Measurements from ENCODE around the gene KIAA1958. TPM values are rescaled to one million over a fixed set of nuclear protein-coding genes. Genes with fewer than 3 reads are reported as not detected.

The KIAA1958 gene
- polyA plus RNA-seq, 4 donors: 10.9 to 17.6 (median 13.8) TPM

DNA sequence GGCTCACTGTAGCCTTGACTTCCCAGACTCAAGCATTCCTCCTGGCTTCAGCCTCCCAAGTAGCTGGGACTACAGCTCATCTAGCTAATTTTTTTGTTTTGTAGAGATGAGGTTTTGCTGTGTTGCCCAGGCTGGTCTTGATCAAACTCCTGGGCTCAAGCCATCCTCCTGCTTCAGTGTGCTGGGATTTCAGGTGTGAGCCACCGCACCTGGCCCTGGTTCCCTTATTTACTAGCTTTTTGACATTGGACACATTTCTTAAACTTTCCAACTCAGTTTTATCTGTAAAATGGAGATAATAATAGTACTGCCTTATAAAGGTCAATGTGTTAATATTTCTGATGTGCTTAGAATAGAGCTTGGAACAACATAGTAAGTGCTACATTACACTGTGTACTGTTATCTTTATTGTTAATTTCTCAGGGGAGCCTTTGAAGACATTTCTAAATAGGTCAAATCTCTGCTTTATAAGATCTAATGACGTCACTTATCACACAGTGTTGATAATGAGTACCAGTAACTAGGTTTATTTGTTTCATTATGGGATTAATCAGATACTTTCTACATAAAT is 66.7 kb downstream of the KIAA1958 start:
- DNase-seq (ENCODE audit: low read depth in 4 of 4, low spot score in 2 of 4): no peak

DNA sequence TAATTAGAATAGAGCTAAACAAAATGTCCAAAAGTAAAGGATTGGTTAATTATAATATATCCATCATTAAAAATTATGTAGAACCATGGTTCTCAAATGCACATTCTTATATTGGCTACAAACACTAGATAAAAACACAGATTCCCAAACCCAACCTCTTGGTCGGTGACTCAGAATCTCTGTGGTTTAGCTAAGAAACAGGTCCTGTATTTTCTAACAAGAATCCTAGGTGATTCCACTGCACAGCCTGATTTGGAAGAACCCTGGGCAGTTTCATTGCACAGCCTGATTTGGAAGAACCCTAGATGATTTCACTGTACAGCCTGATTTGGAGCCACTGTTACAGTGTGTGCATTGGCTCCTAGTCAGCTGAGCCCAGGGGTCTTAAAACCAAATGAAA is 67.9 kb downstream of the KIAA1958 start:
- DNase-seq (ENCODE audit: low read depth in 4 of 4, low spot score in 2 of 4): no peak

DNA sequence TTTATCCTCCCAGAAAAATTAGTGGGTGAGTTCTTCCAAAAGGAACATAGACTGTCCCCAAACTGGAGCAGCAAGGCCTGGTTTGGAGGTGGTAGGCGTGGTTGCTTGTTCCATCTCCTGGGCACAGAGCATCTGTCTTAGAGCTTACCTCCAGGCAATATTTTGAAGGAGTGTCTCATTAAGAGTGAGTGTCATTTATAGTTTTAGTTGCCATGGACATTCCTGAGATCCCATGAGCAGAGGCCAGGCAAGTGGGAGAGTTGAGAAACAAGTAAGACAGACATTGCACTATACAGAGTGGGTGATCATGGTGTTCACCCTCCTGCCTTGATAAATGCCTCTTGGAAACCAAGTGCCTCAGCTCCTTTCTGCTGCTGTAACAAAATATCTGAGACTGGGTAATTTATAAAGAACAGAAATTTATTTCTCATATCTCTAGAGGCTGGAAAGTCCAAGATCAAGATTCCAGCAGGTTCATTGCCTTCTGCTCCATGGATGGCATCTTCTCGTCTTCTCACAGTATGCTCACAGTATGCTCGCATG is 68.5 kb downstream of the KIAA1958 start:
- DNase-seq (ENCODE audit: low read depth in 4 of 4, low spot score in 2 of 4): no peak

DNA sequence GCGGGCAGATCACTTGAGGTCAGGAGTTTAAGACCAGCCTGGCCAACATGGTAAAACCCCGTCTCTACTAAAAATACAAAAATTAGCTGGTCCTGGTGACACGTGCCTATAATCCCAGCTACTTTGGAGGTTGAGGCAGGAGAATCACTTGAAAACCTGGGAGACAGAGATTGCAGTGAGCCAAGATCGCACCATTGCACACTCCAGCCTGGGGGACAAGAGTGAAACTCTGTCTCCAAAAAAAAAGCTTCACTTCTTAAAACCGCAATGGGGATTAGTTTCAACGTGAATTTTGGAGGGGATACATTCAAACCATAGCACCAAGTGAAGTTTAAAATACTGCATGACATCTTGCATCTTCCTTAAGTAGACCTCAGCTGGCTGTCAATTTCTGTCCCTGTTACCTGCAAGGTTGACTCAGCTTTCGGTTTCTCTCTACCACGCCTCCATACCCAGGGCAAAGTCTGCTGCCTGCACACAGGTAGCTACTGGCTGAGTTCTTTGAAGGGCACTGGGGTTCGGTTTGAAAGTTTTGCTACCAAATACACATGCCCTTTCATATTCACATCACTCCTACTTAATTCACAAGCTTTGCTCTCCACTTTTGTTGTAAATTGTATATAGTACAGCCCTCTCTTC is 69.3 kb downstream of the KIAA1958 start:
- DNase-seq (ENCODE audit: low read depth in 4 of 4, low spot score in 2 of 4): no peak

DNA sequence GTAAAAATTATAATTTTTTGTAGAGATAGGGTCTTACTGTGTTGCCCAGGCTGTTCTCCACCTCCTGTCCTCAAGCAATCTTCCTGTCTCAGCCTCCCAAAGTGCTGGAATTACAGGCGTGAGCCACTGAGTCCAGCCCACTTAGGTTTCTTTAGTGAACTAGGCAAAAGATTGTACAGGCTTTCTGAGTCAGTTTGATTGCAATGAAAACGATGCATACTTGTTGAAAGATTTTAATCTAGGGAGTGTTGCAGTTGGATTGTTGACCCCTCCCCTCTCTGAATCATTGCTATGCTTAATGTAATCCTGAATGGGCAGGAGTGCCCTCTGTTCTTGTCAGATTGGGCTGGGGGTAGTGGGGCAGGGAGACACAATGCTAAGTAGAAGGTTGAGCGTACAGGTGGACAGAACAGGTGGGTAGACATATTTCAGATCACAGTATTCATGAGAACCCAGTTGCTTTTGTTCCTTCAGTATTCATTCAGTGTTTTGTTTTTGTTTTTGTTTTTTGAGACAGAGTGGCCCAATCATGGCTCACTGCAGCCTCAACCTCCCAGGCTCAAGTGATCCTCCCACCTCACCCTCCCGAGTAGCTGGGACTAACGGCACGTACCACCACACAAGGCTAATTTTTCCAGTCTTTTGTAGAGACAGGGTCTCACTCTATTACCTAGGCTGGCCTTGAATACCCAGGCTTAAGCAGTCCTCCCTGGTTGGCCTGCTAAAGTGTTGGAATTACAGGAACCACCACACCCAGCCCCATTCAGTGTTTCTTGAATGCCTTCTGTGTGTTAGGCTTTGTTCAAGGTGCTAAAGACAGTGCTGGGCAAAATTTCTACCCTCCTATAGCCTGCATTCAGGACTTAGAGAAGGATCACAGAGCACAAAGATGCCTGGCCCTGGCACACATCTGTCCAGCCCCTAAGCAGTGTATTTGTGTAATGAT is 70.1 kb downstream of the KIAA1958 start:
- no peak for DNase-seq (ENCODE audit: low read depth in 4 of 4, low spot score in 2 of 4)

DNA sequence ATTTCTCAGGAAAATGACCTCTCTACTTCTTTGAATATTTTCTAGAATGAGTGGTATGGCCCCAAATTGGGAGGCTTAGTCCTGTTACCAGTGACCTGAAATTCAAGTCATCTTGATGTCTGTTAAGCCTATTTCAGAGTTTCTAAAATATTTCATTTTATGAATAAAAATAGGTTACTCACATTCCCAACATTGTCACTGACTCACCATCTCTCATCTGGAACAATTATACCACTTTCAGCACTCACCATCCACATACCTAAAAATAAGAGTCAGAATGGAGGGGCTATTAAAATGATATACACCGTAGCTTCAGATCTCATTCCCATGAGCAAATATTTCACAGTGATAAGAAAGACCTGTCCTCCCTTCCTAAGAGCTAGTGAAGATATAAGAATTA is 71.8 kb downstream of the KIAA1958 start:
- no peak for DNase-seq (ENCODE audit: low read depth in 4 of 4, low spot score in 2 of 4)

DNA sequence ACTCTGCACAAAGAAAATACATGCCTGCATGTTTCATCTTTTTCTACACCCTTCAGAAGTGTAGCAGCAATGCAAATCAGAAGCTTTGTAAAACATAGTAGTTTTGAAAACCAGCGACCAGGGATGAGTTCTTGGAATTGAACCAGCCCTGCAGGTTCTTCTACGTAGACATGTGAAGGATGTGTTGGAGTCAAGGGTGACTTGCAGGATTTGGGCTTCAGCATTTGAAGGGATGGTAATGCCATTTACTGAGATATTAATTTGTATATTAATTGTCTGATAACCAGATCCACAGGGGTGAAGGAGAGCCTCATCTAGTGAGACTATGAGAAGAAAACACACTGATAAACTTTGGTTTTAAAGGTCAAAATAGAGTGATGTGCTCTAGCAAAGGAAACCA is 72.4 kb downstream of the KIAA1958 start:
- no peak for DNase-seq (ENCODE audit: low read depth in 4 of 4, low spot score in 2 of 4)

DNA sequence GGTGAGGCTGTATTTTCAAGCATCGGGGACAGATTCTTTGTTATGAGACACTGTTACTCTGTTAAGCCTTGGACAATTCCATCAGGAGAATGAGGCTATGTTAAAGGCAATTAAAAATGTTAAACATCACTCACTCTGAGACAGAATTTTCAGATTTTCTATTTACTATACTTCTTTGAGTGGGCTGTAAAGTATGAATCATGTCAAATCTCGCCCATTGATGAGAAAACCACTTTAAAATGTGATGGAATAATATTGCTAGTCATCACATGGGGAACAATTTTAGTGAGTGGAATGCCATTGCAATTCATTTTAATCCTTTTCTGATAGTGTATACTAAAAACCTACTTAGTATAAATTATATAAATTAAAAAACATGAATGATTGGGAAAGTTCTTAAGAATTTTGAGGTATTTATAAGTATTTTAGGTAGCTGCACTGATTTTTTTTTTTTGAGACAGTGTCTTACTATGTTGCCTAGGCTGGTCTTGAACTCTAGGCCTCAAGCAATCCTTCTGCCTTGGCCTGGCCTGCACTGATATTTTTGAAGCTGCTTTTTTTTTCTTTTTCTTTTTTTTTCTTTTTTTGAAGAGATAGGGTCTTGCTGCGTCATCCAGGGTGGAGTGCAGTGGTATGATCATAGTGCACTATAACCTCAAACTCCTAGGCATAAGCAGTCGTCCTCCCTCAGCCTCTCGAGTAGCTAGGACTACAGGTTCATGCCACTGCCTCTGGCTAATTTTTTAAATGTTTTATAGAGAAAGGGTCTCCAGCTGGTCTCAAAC is 73.2 kb downstream of the KIAA1958 start:
- DNase-seq (ENCODE audit: low read depth in 4 of 4, low spot score in 2 of 4): no peak

DNA sequence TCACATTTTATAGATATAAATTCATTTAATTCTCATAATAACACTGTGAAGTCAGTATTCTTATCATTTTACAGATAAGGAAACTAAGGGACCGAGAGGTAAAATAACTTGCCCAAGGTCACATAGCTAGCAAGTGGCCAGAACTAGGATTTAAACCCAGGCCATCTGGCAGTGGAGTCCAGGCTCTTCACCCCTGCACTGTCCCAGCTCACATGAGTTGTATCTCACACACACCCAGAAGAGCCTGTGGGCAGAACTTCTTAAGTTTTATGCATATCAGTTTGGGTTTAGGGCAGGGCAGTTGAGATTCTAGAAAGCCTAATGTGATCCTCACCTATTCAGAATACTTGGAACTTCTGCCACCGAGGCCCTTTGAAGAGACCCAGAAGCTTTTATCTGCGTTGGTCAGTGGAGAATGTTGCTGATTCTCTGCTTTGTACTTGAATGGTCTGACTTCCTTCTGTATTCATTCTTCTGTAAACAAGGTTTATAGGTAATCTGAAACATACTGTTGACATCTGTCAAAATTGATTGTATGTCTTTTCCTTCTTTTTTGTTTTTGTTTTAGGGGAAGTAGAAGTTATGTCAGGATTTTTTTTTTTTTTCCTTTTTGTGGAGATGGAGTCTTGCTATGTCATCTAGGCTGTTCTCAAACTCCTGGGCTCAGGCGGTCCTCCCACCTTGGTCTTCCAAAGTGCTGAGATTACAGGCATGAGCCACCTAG is 75.8 kb downstream of the KIAA1958 start:
- no peak for DNase-seq (ENCODE audit: low read depth in 4 of 4, low spot score in 2 of 4)

DNA sequence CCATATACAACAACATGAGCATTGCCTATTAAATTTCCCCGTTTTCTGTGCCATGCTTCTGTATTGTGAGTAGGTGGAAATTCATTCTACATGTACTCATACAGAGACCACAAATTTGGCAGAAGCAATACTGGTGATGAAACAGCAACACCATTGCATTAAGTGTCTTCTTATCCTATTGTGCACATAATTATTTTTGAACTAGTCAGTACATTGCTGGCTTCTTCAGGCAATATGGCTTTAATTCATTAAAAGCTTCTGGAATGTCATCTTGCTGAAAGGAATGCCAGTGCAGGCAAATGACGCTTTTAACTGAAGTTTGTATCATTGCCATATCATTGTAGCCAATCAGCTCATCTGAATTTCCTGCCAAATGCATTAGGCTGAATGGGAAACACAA is 82.6 kb downstream of the KIAA1958 start:
- DNase-seq (ENCODE audit: low read depth in 4 of 4, low spot score in 2 of 4): no peak

DNA sequence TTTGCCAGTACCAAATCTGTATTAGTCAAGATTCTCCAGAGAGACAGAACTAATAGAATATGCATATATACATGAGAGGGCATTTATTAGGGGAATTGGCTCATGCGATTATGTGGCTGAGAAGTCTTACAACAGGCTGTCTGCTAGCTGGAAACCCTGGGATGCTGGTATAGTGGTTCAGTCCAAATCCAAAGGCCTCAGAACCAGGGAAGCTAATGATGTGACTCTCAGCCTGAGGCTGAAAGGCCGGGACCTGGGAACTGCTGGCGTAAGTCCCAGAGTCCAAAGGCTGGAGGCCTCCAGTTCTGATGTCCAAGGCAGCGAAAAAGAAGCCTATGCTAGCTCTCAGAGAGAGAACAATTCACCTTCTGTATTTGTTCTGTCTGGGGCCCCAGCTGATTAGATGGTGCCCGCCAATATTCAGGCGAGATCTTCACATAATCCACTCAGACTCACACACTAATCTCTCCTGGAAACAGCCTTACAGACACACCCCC is 84.1 kb downstream of the KIAA1958 start:
- DNase-seq (ENCODE audit: low read depth in 4 of 4, low spot score in 2 of 4): no peak

DNA sequence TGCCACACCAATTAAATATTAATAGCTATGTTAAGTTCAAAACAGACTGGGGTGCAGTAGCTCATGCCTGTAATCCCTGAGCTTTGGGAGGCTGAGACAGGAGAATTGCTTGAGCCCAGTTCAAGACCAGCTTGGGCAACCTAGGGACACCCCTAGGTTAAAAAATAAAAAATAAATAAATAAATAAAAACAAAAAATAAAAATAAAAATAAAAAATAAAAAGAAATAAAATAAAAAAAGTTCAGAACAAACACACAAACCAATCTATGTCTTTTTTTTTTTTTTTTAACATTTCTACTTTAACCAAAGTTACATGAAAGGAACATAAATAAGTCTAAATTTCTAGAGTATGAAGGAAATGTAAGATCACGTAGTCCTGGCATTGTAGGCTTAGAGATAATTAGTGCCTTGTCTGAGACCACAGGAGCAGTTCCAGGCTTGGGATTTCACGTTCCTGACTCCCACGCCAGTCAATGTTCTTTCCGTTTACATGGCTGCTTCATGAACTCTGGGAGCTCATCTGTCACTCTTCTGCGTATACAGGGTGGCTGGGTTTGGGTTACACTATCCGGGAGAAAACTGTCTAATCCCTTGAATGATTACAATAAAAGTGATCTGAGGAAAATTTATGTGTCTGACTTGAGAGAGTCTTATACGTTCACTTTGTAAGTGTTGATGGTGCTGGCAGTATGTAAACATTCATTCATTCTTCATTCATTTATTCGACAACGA is 85.2 kb downstream of the KIAA1958 start:
- peak; percentile 20 to 49 (median 25) for DNase-seq (ENCODE audit: low read depth in 4 of 4, low spot score in 2 of 4)

DNA sequence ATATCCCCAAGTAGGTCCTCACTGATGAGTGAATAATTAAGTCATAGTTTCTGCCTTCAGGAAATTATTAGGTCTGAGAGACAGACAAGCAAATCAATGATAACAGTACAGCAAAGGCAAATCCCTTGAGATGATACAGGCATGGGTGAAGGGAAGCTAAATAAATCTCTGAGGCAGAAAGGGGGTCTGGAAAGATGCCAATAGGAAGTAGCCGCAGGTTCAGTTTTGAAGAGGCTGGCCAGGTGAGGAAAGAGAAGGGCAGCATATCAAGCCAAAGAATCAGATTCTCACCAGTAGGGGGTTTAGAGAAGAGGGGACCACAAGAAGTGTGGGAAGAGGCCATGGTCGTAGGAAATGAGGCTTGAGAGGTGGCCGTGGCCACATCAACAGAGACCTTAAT is 85.8 kb downstream of the KIAA1958 start:
- DNase-seq (ENCODE audit: low read depth in 4 of 4, low spot score in 2 of 4): no peak

DNA sequence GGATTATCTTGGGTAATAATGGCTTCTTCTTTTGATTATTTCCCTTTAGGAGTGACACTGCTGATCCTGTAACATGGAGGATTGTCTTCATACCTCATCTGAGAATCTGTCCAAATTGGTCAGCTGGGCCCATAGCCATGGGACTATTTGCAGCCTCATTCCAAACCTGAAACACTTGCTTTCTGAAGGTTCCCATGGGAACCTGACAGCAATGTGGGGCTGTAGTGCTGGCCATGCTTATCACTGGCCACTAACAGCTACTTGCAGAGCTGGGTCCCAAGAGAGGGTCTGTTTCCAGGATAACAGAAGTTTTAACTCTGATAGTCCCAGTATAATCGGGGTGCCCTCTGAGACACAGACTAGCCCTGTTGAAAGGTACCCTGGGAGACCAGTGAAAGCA is 87.4 kb downstream of the KIAA1958 start:
- no peak for DNase-seq (ENCODE audit: low read depth in 4 of 4, low spot score in 2 of 4)

DNA sequence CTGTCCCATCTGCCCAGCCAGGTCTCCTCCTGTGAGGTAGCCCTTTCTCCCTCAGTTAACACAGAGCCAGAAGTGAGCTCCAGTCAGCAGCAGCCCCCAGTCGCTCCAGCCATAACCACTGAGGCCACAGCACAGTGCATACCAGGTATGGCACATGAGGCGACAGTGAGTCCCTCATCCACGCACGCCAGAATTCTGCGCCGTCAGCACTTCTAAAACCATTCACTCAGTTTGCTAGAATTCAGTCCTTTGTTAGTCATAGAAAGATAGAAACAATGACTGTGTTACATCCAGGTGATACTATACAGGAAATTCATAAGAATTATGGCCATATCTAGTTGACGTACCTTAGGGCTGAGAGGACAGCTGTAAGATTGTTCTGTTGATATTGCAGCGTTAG is 88.5 kb downstream of the KIAA1958 start:
- no peak for DNase-seq (ENCODE audit: low read depth in 4 of 4, low spot score in 2 of 4)

DNA sequence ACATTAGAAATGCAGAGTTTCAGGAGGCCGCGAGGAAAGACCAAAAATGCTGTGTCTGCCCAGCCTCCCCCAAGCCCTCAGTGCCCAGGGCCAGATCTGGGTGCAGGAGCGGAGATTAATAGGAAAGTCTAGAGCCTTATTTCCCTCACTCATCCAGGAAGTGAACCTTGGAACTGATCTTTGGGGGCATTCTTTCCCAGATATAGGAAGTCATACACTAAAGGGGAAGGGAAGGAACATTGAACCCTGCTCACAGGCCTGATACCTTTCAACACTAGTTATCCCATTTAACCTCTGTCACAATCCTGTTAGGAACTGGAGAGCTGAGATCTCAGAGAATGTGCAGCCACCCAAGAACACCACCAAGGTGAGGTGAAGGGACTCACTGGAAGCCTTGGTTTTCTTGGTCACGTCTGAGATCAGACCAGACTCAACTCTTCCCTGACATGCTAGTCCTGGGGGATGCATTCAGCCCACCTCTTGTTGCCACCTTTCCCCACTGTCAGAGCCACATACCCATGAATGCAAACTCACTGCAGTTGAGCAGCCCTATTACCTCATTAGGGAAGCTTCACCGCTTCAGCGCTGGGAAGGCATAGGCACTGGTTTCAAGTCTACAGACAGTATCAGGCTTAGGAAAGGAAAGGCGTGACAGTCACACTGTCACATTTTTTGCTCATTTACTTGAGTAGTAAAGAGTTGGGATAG is 95.0 kb downstream of the KIAA1958 start:
- DNase-seq (ENCODE audit: low read depth in 4 of 4, low spot score in 2 of 4): no peak

DNA sequence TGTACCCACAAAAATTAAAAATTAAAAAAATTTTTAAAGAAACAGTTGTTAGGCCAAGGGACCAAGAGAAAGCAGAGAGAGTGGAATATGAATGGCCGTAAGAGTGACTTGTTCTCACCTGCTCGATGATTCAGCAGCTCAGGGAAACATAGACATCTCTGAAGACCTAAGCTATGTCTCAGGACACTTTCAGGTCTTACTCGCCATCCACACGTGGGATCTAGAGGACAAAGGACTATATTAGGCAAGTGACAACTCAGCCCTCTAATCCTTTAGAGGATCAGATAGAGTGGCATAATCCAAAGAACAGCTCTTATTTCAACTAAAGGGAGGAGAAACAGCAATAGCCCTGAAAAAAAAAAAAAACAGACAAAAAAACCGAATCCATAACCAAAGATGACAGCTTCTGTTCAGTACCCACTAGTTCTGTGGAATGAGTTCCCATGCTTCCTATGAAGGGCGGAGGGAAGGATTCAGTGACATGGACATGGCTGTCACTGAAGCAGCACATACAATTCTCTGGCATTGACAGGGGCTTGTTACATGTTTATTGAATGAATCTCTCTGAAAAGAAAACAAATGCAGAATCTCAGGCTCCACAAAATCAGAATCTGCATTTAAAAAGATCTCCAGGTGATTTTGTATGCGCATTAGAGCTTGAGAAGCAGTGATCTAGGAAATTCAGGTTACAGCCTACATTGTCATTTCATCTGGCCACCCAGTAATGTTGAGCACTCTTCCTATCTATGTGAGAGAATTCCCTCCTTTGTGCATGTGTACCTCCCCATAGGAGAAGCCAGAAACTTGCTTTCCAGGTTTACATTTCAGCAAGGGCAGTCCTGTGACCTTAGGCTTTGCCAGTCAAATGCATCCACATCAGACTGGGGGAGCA is 96.0 kb downstream of the KIAA1958 start:
- no peak for DNase-seq (ENCODE audit: low read depth in 4 of 4, low spot score in 2 of 4)

Data from left renal cortex interstitium (tissue), 4 donors.